GM11168 (cell line): ENCODE results near the gene ZNF212.
"Not testable (repeated sequence)": the region's sequence is repeated elsewhere in the genome, so short reads cannot be mapped to it uniquely, and the experiment has no call there.

Source experiments
- in situ Hi-C: fragments of 300-500 bp; cut with MboI; formaldehyde crosslinking; loops from one replicate; pipeline ENCODE4 v1.12.0; 2022; ENCODE audit warnings: low sequenced_read_pairs; ENCODE audit not compliant: unreplicated experiment

Gene ZNF212

GRCh38 chr7:149218469-149219420 is 20.7 kb upstream of the ZNF212 start:
- in situ Hi-C loops: no loop called here

- in situ Hi-C loops: no loop called here
Measured at GRCh38 chr7:149220534-149220933, 18.9 kb upstream of the ZNF212 start.

GRCh38 chr7:149223176-149223575 is 16.3 kb upstream of the ZNF212 start:
- in situ Hi-C loops: no loop called here

GRCh38 chr7:149223761-149224160 is 15.7 kb upstream of the ZNF212 start:
- in situ Hi-C loops: no loop called here

- in situ Hi-C loops: no loop called here
Measured at GRCh38 chr7:149224352-149224751, 15.1 kb upstream of the ZNF212 start.

- in situ Hi-C loops: no loop called here
Measured at GRCh38 chr7:149225106-149225505, 14.3 kb upstream of the ZNF212 start.

GRCh38 chr7:149225656-149226055 is 13.8 kb upstream of the ZNF212 start:
- in situ Hi-C loops: no loop called here

GRCh38 chr7:149226366-149226765 is 13.1 kb upstream of the ZNF212 start:
- in situ Hi-C loops: not testable (repeated sequence)

GRCh38 chr7:149226840-149227494 is 12.5 kb upstream of the ZNF212 start:
- in situ Hi-C loops: no loop called here

- in situ Hi-C loops: no loop called here
Measured at GRCh38 chr7:149228831-149229471, 10.5 kb upstream of the ZNF212 start.

GRCh38 chr7:149229526-149229925 is 9.9 kb upstream of the ZNF212 start:
- in situ Hi-C loops: no loop called here

- in situ Hi-C loops: no loop called here
Measured at GRCh38 chr7:149232362-149232761, 7.1 kb upstream of the ZNF212 start.

- in situ Hi-C loops: not testable (repeated sequence)
Measured at GRCh38 chr7:149233655-149234204, 5.7 kb upstream of the ZNF212 start.

- in situ Hi-C loops: no loop called here
Measured at GRCh38 chr7:149237502-149237901, 1.9 kb upstream of the ZNF212 start.

GRCh38 chr7:149238051-149238450 is 1.4 kb upstream of the ZNF212 start:
- in situ Hi-C loops: no loop called here

GRCh38 chr7:149240637-149241036 is 1.2 kb downstream of the ZNF212 start:
- in situ Hi-C loops: no loop called here

- in situ Hi-C loops: no loop called here
Measured at GRCh38 chr7:149241696-149242095, 2.2 kb downstream of the ZNF212 start.

GRCh38 chr7:149245244-149245643 is 5.8 kb downstream of the ZNF212 start:
- in situ Hi-C loops: no loop called here

GRCh38 chr7:149245744-149246143 is 6.3 kb downstream of the ZNF212 start:
- in situ Hi-C loops: no loop called here

GRCh38 chr7:149248777-149249176 is 9.3 kb downstream of the ZNF212 start:
- in situ Hi-C loops: no loop called here

- in situ Hi-C loops: not testable (repeated sequence)
Measured at GRCh38 chr7:149250151-149250550, 10.7 kb downstream of the ZNF212 start.
